CD1c-positive myeloid dendritic cell (primary cell): Measurements from ENCODE around the gene CNKSR2.
A peak's percentile ranks its signal among the peaks of the same experiment; 100 is the strongest.
"Not testable (repeated sequence)": the region's sequence is repeated elsewhere in the genome, so short reads cannot be mapped to it uniquely, and the experiment has no call there.

Source experiments
- DNase-seq: peaks from one replicate; pipeline ENCODE4 v3.0.0-alpha.2; 2016; ENCODE audit errors: extremely low spot score

Gene CNKSR2

DNA sequence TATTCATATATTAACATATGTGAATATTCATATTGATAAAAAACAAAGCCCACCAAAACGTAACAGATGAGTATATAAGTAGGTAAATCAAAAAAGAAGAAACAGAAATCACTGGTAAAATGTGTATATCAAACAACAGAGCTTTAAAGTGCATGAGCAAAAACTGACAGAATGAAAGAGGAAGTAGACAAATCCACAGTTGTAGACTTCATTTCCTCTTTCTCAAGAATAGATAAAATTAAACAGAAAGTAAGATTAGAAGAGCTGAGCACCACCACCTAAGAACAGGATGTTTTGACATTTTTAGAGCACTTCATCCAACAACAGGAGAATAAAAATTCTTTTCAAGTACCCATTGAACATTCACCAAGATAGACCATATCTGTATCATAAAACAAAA lies 64.6 kb downstream of the CNKSR2 start:
- DNase-seq, result peak; percentile 44

DNA sequence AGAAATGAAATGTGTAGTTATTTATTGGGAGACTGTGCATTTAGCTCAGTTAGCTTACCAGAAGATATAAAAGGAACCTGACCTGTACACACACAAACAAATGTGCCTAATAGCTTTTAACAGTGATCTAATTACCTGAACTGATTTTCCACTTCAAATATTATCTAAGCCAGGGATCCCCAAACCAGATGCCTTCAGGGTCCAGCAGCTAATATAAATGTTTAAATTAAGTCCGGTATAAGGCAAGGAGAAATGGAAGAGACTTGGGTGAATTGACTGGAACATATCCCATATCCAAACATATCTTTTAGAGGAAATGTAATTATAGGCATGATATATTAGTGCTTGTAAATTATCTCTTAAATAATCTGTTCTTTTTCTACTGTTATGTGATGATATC lies 66.7 kb downstream of the CNKSR2 start:
- DNase-seq, result no peak

DNA sequence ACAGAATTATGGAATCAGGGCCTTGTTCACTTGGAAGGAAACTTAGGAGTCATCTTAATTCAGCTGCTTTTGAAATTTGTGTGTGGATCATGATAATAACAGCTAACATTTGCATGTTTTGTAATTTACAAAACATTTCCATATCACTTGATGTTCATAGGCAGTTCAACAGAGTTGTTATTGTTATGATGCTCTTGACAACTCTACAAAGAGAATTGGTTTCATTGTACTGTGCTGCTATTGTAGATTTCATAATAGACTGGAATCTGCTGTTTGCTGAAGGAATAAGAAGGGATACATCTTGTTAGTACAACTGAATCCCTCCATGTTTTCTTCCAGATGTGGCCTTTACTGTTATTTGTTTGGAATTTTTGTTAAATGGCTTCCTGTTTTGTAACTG lies 83.5 kb downstream of the CNKSR2 start:
- DNase-seq, result no peak

DNA sequence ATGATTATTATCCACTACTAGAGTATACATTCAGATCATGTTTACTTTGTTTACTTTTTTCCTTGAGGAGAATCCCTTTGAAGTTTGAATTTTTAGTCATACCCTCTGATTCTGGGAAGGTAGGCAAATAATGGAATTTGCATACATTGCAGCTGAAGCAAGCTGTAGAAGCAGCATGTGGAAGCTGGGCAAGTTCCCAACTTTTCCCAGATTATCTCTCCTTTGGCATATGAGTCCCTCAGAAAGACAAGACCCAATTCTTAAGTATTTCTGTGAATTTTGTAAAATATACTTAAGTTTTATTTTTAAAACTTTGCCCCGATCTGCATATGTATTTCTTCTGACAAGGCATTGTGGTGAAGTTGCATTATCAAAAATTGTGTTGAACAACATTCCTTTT lies 94.9 kb downstream of the CNKSR2 start:
- no peak for DNase-seq

DNA sequence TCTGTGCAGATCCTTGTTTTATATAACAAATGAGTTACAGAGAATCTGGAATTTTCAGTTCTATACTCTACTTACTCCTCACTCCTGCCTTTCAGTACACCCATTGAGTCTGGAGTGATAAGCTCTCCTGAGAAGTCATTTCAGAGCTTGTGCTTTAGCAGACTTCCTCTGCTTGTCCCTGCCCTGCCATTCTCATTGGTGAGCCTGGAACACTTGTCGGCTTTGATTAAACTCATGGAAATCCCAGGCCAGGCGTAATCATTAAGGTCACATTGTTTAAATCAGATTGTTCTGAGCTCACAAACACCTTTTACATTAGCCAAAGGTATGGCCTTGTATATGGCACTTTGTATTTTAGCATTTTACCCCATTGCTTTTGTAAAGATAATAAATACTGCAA lies 102.7 kb downstream of the CNKSR2 start:
- DNase-seq, result no peak

DNA sequence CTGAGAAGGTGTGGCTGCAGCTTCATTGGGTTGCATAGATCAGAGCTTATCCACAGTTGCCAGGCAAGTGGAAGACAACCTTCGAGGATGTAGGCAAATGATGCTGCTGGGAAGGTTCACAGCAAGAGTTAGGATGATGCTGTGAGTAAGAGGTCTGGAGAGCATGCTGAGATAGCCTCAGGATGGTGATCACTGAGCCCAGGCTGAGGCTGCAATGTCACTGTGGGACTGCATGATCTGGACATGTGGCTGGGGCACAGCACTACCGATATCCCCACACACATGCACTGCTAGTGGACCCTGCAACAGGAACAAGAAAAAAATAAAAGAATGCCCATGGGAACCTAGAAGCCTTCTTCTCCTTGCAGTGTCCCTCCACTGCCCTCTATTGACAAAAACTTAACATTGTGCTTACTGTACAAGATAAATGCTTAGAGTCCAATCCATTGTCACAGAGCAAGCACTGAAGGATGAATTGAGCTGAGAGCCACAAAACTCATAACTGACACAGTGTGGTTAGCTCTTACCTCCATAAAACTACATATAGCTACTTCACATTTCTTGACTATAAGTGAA lies 105.6 kb downstream of the CNKSR2 start:
- peak; percentile 47 for DNase-seq

DNA sequence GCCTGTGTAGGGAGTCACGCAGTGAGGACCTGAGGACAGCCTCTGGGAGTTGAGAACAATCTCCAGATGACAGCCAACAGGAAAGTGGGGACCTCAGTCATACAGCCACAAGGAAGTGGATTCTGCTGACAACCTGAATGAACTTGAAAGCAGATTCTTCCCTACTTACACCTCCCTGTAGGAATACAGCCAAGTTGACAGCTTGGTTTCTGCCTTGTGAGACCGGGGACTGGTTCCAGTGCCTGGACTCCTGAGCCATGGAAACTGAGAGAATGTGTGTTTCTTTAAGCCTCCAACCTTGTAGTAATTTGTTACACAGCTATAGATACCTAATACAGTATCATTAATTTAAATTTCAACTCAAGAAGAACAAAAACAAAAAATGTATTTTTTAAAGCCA lies 107.5 kb downstream of the CNKSR2 start:
- DNase-seq, result no peak

DNA sequence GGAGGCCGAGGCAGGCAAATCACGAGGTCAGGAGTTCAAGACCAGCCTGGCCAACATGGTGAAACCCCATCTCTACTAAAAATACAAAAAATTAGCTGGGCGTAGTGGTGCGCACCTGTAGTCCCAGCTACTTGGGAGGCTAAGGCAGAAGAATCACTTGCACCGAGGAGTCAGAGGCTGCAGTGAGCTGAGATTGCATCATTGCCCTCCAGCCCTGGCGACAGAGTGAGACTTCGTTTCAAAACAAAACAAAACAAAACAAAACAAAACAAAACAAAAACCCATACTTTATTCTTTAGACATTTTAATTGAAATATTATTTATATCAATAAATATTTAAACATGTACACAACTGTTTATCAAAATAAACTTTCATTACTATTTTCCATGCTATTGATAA lies 109.8 kb downstream of the CNKSR2 start:
- DNase-seq, result not testable (repeated sequence)

DNA sequence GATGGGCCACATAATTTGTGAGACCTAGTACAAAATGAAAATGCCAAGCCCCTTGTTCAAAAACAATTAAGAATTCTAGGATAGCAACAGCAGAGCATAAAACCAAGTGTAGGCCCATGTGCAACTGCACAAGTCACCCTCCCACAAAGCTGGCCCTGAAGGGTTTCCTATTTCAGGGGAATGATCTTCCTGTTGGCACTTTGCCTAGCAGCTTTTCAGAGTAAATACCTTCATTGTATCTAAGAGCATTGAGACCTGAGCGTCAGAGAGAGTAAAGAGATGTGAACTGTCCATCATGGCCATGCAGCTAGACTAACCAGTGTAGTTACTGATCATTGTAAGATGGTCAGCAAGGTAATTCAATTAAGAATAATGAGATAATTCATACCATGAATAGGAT lies 113.6 kb downstream of the CNKSR2 start:
- DNase-seq, result no peak

DNA sequence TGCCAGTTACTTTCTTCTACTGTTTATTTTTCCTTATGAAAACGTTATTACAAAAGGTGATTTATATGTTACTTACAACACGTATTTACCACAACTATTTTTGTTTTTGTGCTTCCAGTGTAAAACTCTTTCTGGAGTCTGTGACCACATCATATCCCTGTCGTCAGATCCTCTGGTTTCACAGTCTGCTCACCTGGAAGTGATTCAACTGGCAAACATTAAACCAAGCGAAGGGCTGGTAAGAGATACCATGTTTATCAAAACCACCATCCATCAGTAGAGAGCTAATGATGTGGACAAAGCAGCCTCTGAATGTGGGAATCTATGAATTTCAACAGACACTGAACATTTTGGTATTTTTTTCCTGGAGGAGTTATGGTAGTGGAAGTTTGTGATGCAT lies 116.1 kb downstream of the CNKSR2 start:
- DNase-seq, result no peak

DNA sequence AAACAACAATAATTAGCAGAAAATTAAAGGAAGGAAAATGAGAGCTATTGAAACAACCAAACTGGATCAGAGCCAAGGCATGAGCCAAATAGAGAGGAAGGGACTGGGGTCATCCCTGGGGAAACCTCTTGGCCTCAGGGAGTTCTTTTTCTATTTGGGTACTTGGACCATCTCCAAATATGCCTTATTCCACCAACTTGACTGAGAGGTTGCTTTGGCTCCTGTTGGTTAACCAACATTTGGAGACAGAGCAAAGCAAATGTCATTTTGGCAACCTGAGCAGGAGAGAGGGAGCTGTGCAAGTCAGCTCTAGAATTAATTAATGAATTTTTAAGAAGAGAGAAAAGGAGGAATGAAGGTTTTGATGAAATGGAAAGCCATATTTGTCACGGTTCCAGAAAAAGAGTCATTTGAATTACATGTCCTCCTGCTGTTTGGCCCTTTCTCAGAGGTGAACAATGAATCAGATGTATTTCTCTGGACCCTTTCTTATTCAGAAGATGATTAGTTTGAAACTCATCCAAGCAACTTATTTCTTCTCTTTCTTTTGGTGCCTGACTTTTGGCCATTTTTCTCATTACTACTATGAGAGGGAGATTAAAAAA lies 119.1 kb downstream of the CNKSR2 start:
- no peak for DNase-seq

DNA sequence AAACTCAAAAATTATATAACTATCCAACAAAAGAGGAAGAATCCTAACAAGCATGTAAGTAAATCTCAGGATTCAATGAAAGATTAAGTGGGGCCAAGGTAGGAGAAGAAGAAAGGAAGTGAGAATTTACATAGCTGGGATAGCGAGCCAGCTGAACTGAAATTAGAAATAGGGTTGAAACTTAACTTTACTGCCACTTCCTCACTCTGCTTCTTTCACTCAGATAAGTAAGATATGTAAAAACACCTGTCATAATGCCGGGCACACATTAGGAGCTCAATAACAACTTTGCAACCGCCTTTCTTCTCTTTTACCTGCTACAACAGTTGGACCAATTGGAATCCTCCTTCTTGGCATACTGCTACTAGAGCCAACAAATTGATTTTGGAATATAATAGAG lies 129.4 kb downstream of the CNKSR2 start:
- no peak for DNase-seq

DNA sequence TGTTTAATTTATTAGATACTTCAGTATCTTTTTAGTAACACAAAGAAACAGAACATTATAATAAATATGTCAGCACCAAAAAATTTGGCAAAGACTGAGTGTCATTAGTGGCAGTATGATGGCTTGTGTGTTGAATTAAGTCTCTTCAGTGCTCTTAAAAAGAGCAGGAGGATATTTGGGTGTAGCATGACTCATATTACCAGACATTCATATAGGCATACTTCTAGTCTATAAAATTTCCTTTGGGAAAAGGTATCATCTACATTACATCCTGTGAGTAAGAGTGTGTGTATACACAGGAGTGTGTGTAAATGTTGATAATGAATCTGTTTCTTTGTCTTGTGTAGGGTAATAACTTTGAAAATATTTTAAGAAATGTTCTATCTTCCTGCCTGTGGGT lies 135.7 kb downstream of the CNKSR2 start:
- no peak for DNase-seq

DNA sequence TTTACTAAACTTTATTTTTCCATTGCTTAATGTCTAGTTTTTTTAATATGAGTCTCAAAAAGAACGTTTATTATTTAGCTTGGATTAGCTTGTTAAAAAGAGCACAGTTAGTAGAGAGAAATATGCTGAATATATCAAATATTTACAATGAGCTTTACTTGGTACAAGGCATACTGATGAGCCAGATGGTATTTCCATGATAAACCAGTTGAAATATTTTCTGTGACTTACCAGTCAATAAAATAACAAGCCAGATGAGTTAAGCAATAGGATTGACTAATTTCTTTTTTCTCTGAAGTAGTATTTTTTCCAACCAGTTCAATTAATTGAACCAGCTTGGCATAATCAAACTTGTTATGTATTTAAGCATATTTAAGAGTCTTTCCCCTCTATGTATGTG lies 149.8 kb downstream of the CNKSR2 start:
- no peak for DNase-seq

DNA sequence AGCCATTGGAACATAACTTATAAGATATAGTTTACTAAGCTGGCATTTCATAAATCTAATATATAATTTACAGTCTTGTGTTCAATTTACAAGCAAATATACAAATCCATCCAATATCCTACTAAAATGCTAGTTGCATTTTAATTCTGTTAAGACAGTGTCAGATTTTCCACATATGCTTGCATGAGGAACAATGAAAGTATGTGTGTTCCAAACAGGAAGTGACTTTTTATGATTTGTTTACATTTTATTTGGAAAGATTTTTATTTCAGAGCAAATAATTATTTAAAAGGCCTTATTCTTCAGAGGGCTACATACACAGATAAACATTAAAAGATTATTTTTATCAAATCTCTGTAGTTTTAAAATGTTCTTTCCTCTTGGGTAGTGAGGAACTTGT lies 153.9 kb downstream of the CNKSR2 start:
- DNase-seq, result no peak

DNA sequence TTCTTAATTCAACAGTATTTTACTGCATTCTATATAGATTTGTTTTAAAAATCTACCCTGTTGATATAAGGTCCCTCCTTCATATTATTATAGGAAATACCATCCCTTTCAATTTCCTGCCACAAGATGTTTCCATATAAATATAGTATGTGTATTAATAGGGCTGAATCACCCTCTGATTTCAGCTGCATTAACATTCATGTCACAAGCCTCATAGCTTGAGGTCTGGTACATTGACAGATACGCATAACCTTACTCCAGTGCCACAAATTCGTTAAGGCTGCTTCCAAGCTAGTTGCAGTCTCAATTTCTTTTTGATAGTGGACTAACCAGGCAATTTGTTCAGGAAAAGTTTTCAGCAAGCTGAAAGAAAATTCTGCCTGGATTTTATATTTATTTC lies 155.6 kb downstream of the CNKSR2 start:
- no peak for DNase-seq

DNA sequence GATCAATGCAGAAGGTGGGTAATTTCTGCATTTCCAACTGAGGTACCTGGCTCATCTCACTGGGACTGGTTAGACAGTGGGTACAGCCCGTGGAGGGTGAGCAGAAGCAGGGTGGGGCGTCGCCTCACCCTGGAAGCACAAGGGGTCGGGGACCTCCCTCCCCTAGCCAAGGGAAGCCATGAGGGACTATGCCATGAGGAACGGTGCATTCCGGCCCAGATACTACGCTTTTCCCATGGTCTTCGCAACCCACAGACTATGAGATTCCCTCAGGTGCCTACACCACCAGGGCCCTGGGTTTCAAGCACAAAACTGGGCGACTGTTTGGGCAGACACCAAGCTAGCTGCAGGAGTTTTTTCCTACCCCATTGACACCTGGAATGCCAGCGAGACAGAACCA lies 170.4 kb downstream of the CNKSR2 start:
- DNase-seq, result not testable (repeated sequence)

DNA sequence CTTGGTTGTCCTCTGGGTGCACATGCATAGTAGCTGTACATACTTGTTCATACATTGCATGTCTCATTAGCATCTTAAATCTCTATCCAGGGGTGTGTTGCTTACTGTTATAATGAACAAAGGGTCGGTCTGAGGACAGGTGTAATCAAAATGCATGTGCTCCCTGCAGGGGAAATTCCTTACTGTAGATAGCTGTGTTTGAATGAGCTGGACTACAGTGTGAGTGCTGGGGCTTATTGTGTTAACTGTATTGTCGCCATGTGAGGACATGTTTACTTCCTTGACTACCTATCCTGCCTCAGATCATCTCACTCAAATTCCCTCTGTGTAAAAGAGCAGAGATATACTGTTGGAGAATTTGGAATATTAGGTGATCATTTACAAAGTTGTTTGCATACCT lies 185.2 kb downstream of the CNKSR2 start:
- no peak for DNase-seq

DNA sequence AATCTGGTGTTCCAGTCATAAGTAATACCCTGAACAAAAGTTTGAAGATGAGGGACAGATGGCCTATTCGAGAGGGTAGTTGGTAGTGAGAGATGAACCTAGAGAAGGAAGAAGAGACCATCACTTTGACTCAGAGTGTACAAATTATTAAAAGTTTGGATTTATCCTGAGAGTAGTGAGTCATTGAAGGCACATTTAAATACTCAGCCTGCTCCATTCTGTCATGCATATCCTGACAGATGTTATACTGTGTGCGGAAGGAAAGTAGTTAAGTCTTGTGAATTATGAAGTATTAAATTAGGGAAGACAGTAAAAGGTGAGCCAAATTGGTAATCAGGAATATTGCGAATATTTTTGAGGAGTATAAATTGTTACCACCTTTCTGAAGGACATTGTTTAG lies 190.8 kb downstream of the CNKSR2 start:
- DNase-seq, result no peak

DNA sequence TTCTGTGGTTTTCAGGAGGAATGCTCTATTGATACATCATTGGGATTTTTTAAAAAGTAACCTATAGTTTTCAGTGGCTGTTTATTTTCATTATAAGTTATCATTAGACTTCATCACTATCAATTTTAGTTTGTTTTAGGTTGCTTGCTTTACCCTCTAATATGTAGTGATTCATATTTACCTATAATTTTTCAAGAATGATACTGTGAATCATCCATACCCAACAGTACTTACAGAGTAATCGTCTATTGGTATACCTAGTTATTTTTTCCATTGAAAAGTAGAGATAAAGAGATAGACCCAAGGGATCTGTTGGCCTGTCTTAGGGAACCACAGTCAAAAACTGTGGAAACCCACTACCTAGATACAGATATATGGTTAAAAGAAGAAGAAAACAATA lies 200.6 kb downstream of the CNKSR2 start:
- DNase-seq, result no peak

DNA sequence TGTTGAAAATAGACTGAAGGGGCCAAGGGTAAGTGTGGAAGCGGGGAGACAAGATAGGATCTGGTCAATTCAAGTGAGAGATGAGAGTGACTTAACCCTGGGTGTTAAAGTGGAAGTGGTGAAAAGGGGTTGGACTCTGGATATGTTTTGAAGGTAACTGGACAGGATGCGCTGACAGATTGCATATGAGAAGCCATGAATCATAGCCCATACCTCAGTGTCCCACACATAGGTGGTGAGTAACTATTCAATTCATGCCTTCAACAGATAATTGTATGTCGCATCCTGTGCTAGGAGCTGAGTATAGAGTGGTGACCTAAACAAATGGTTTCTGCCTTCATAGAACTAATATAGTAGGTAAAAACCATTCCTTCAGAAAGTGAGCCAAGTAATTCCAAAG lies 207.3 kb downstream of the CNKSR2 start:
- DNase-seq, result no peak

DNA sequence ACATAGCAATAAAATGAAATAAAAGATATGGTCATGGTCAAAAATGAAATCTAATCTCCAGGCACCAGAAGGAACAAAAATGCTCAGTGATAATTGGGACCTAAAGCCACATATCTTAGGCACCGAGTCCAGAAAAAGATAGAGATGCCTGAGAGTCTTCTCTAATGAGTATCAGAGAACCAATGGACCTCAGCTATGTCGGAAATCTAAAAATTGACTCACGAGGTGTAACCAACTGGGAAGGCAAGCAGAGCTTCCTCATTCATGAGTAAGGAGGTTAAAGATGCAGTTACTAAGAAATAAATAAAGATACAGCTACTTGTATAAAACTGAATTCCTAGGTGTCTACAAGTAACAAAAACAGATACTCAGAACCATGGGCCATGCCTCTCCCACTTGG lies 211.8 kb downstream of the CNKSR2 start:
- DNase-seq, result no peak

DNA sequence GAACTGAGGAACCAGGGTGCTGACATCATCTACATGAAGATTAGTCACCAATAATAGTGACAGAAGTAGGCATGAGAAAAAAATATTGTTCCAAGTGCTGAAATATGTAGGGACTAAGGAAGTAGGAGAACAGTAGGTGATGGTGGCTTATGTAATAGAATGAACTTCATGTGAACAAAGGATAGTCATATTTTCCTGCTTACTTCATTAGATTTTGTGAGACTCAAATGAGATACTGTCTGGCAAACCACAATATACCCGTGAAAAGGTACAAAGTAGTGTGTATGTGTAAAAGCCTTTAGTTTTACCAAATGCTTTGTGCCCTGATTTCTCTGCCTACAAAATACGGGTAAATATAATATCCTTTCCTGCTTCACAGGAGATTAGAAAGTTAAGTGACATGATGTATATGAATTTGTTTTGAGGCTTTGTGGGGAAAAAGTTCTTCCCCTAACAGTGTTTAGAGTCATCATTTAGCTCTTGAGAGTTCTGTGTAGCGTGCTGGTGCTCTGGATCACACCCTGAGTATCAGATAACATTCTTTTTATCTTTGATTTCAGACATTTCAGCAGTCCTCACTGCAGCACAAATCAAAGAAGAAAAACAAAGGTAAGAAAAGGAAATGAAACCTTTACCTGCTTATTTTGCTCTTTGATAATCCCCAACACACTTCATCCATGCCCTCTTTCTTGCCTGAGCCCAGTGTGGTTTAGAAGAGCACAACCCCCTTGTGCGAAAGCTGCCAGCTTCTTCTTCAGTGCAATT lies 216.0 kb downstream of the CNKSR2 start:
- DNase-seq, result no peak

DNA sequence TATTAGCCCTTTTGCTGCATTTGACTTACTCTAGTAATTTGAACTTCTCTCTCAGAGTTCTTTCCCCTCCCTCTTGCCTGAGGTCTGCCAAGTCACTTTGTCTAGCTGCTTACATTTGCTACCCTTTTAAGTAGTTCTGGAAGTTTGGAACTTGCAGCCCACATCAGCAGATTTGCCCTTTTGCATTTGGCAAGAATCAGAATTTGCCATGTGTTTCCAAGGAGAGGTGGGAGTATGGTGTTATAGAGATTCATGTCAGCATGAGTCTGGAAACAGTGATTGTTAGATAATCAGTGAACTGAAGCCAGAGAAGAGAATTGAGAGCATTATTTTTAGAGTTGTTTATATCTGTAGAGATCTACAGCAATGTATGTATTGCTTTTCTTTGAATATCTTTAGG lies 231.8 kb downstream of the CNKSR2 start:
- no peak for DNase-seq
